ENCODE results near the gene BCL2. TPM values are rescaled to one million over a fixed set of nuclear protein-coding genes. Genes with fewer than 3 reads are reported as not detected.

Gene BCL2
- total and polyA plus RNA-seq, 9 of the 15 experiments (the other 6 are each of a cell fraction or from before 2014, with no cell fraction given): 0.10 to 1.1 (median 0.65) TPM

- TF ChIP-seq POLR2AphosphoS2 (IDR thresholded peaks at IDR 0.05; ENCODE audit: low read length) (no peak), ETV1 (tag; conservative IDR thresholded peaks at IDR 0.05; ENCODE audit: low read depth) (no peak), MAFG (tag; conservative IDR thresholded peaks at IDR 0.05) (no peak), TEAD2 (tag; IDR thresholded peaks at IDR 0.05) (no peak), CREB3L1 (IDR thresholded peaks at IDR 0.05; ENCODE audit: borderline replicate concordance, low read depth) (no peak), NBN (IDR thresholded peaks at IDR 0.05; ENCODE audit: low read depth) (no peak), PURB (CRISPR knock-in tag; IDR thresholded peaks at IDR 0.05; ENCODE audit: low read depth) (no peak), SIN3B (IDR thresholded peaks at IDR 0.05; ENCODE audit: low read depth) (no peak)
Observed at GRCh38 chr18:63082366-63083019, 237.1 kb downstream of the BCL2 start (continued).

- DNase-seq (ENCODE audit: extremely low read depth in 1 of 4, low spot score in 3 of 4) (no peak), FAIRE-seq (no peak), ATAC-seq (no peak)
- H3K27me3 ChIP-seq (ENCODE audit: control insufficient read depth in 2 of 2, insufficient read depth in 2 of 2, low read length in 2 of 2): no peaks in the 10 kb centered on the region
- H3K9ac ChIP-seq (ENCODE audit: insufficient read depth in 1 of 2, low read depth in 2 of 2, low read length in 2 of 2): no peak overlapping the region
- no peak overlapping the region for H2AFZ ChIP-seq (ENCODE audit: low read depth, low read length)
- intact Hi-C loops (cut with micrococcal nuclease) (no loop called here), in situ Hi-C loops (cut with MboI) (no loop called here)
- peaks cover 0 to 4% of the 10 kb centered on the region in 2 experiments; a peak in 2 of 5 replicates for H3K4me1 ChIP-seq (replicated peaks in 1 of 2; ENCODE audit: control insufficient read depth in 2 of 2, insufficient read depth in 2 of 2, low read length in 2 of 2)
- no peaks in the 10 kb centered on the region for H4K20me1 ChIP-seq (replicated peaks; ENCODE audit: control insufficient read depth, insufficient read depth, low read length)
- POLR2A ChIA-PET: no interaction called here
- TF ChIP-seq NCOA4 (IDR thresholded peaks at IDR 0.05; ENCODE audit: partially characterized antibody) (no peak), ZC3H8 (IDR thresholded peaks at IDR 0.05) (no peak)
- 0% methylated on average over 1 of the region's 1 CpG for WGBS (ENCODE audit: insufficient coverage, low coverage, missing lambda C conversion rate)
- H3K4me3 ChIP-seq: no peak overlapping the region
- H3K79me2 ChIP-seq (ENCODE audit: control insufficient read depth, insufficient read depth, low read length): no peaks in the 10 kb centered on the region
- no peak overlapping the region for H3K27ac ChIP-seq (ENCODE audit: extremely low read depth, low read depth, low read length)
- H3K9me1 ChIP-seq (ENCODE audit: control insufficient read depth, insufficient read depth, low read length): no peaks in the 10 kb centered on the region
- H3K36me3 ChIP-seq (ENCODE audit: control insufficient read depth, insufficient read depth, low read length): no peaks in the 10 kb centered on the region
- H3K9me3 ChIP-seq (replicated peaks; ENCODE audit: control insufficient read depth, insufficient read depth, low read depth, low read length): no peaks in the 10 kb centered on the region
- BruUV-seq (replicated peaks): no TSS peak
- H3K4me2 ChIP-seq (ENCODE audit: insufficient read depth, low read length): no peak overlapping the region
- CTCF ChIA-PET (ENCODE audit: low intra/inter-chr PET ratio): no interaction called here
Observed at GRCh38 chr18:63079114-63079513, 240.5 kb downstream of the BCL2 start.

Data from K562 (cell line).